ENCODE measurements around the gene ZNF766.
"Not testable (repeated sequence)": the region's sequence is repeated elsewhere in the genome, so short reads cannot be mapped to it uniquely, and the experiment has no call there.

The ZNF766 gene

GRCh38 chr19:52237197-52237596 is 32.2 kb upstream of the ZNF766 start:
- no peak for TF ChIP-seq JUND (IDR thresholded peaks at IDR 0.05; ENCODE audit: low read depth)
- in situ Hi-C loops (cut with HindIII; ENCODE audit: low pct_unique_long_range_greater_than_20kb, low sequenced_read_pairs) = no loop called here
- DNase-seq (ENCODE audit: low read depth in 1 of 2, low spot score in 1 of 2) = no peak

- TF ChIP-seq JUND (IDR thresholded peaks at IDR 0.05; ENCODE audit: low read depth) = no peak
- in situ Hi-C loops (cut with HindIII; ENCODE audit: low pct_unique_long_range_greater_than_20kb, low sequenced_read_pairs) = no loop called here
- DNase-seq (ENCODE audit: low read depth in 1 of 2, low spot score in 1 of 2) = peak in 1 of 2 experiments; percentile 63
These were observed 31.5 kb upstream of the ZNF766 start for GRCh38 chr19:52237771-52238400.

- in situ Hi-C loops (cut with HindIII; ENCODE audit: low pct_unique_long_range_greater_than_20kb, low sequenced_read_pairs) = no loop called here
- no peak for TF ChIP-seq JUND (IDR thresholded peaks at IDR 0.05; ENCODE audit: low read depth)
- no peak for DNase-seq (ENCODE audit: low read depth in 1 of 2, low spot score in 1 of 2)
These were observed 25.4 kb upstream of the ZNF766 start for GRCh38 chr19:52244021-52244420.

- no peak for TF ChIP-seq JUND (IDR thresholded peaks at IDR 0.05; ENCODE audit: low read depth)
- in situ Hi-C loops (cut with HindIII; ENCODE audit: low pct_unique_long_range_greater_than_20kb, low sequenced_read_pairs) = no loop called here
- DNase-seq (ENCODE audit: low read depth in 1 of 2, low spot score in 1 of 2) = peak in 1 of 2 experiments; percentile 73
These were observed 21.1 kb upstream of the ZNF766 start for GRCh38 chr19:52248241-52248640.

- DNase-seq (ENCODE audit: low read depth in 1 of 2, low spot score in 1 of 2) = no peak
- no peak for TF ChIP-seq JUND (IDR thresholded peaks at IDR 0.05; ENCODE audit: low read depth)
- in situ Hi-C loops (cut with HindIII; ENCODE audit: low pct_unique_long_range_greater_than_20kb, low sequenced_read_pairs) = no loop called here
These were observed 11.0 kb upstream of the ZNF766 start for GRCh38 chr19:52258426-52258825.

- in situ Hi-C loops (cut with HindIII; ENCODE audit: low pct_unique_long_range_greater_than_20kb, low sequenced_read_pairs); DNase-seq (ENCODE audit: low read depth in 1 of 2, low spot score in 1 of 2): not testable (repeated sequence)
These were observed 3.8 kb upstream of the ZNF766 start for GRCh38 chr19:52265556-52265955.

GRCh38 chr19:52270266-52270885 is 989 bp downstream of the ZNF766 start:
- TF ChIP-seq JUND (IDR thresholded peaks at IDR 0.05; ENCODE audit: low read depth) = no peak
- in situ Hi-C loops (cut with HindIII; ENCODE audit: low pct_unique_long_range_greater_than_20kb, low sequenced_read_pairs) = no loop called here
- DNase-seq (ENCODE audit: low read depth in 1 of 2, low spot score in 1 of 2) = peak in 1 of 2 experiments; percentile 11

- in situ Hi-C loops (cut with HindIII; ENCODE audit: low pct_unique_long_range_greater_than_20kb, low sequenced_read_pairs) = no loop called here
These were observed 3.9 kb downstream of the ZNF766 start for GRCh38 chr19:52273301-52273700.

GRCh38 chr19:52274191-52274590 is 4.8 kb downstream of the ZNF766 start:
- in situ Hi-C loops (cut with HindIII; ENCODE audit: low pct_unique_long_range_greater_than_20kb, low sequenced_read_pairs) = no loop called here
- no peak for DNase-seq (ENCODE audit: low read depth in 1 of 2, low spot score in 1 of 2)
- no peak for TF ChIP-seq JUND (IDR thresholded peaks at IDR 0.05; ENCODE audit: low read depth)

More at GRCh38 chr19:52273301-52273700, 3.9 kb downstream of the ZNF766 start:
- DNase-seq (ENCODE audit: low read depth in 1 of 2, low spot score in 1 of 2) = no peak
- TF ChIP-seq JUND (IDR thresholded peaks at IDR 0.05; ENCODE audit: low read depth) = no peak

- DNase-seq (ENCODE audit: low read depth in 1 of 2, low spot score in 1 of 2) = no peak
- no peak for TF ChIP-seq JUND (IDR thresholded peaks at IDR 0.05; ENCODE audit: low read depth)
- in situ Hi-C loops (cut with HindIII; ENCODE audit: low pct_unique_long_range_greater_than_20kb, low sequenced_read_pairs) = no loop called here
These were observed 6.6 kb downstream of the ZNF766 start for GRCh38 chr19:52275988-52276387.

- DNase-seq (ENCODE audit: low read depth in 1 of 2, low spot score in 1 of 2) = peak in 1 of 2 experiments; percentile 89
- in situ Hi-C loops (cut with HindIII; ENCODE audit: low pct_unique_long_range_greater_than_20kb, low sequenced_read_pairs) = no loop called here
- no peak for TF ChIP-seq JUND (IDR thresholded peaks at IDR 0.05; ENCODE audit: low read depth)
These were observed 8.1 kb downstream of the ZNF766 start for GRCh38 chr19:52277471-52277870.

GRCh38 chr19:52286256-52286655 is 16.9 kb downstream of the ZNF766 start:
- in situ Hi-C loops (cut with HindIII; ENCODE audit: low pct_unique_long_range_greater_than_20kb, low sequenced_read_pairs) = no loop called here
- no peak for DNase-seq (ENCODE audit: low read depth in 1 of 2, low spot score in 1 of 2)
- TF ChIP-seq JUND (IDR thresholded peaks at IDR 0.05; ENCODE audit: low read depth) = no peak

GRCh38 chr19:52291781-52292180 is 22.4 kb downstream of the ZNF766 start:
- in situ Hi-C loops (cut with HindIII; ENCODE audit: low pct_unique_long_range_greater_than_20kb, low sequenced_read_pairs) = no loop called here
- no peak for TF ChIP-seq JUND (IDR thresholded peaks at IDR 0.05; ENCODE audit: low read depth)
- DNase-seq (ENCODE audit: low read depth in 1 of 2, low spot score in 1 of 2) = no peak

- DNase-seq (ENCODE audit: low read depth in 1 of 2, low spot score in 1 of 2); in situ Hi-C loops (cut with HindIII; ENCODE audit: low pct_unique_long_range_greater_than_20kb, low sequenced_read_pairs): not testable (repeated sequence)
These were observed 23.6 kb downstream of the ZNF766 start for GRCh38 chr19:52292946-52293345.

All from T47D (cell line).